OCI-LY1 (cell line): ENCODE data around the gene SERPINI1.

Experiments used
- EZH2 ChIP-seq: fragments of 200-600 bp; sonication (generic), shearing (Covaris generic); IDR thresholded peaks from 2 replicates; pipeline ENCODE4 v1.8.0; 2017; ENCODE audit warnings: borderline replicate concordance, mixed run types, mild to moderate bottlenecking, antibody characterized with exemption, low read length, moderate library complexity, mixed read lengths
- TF ChIP-seq, protein P1 (sequence below): fragments of 200-600 bp; sonication (generic), shearing (Covaris generic); IDR thresholded peaks from 2 replicates; pipeline ENCODE4 v1.5.1; 2017; ENCODE audit warnings: mild to moderate bottlenecking, antibody characterized with exemption, low read length, moderate library complexity, mixed read lengths

DNA sequence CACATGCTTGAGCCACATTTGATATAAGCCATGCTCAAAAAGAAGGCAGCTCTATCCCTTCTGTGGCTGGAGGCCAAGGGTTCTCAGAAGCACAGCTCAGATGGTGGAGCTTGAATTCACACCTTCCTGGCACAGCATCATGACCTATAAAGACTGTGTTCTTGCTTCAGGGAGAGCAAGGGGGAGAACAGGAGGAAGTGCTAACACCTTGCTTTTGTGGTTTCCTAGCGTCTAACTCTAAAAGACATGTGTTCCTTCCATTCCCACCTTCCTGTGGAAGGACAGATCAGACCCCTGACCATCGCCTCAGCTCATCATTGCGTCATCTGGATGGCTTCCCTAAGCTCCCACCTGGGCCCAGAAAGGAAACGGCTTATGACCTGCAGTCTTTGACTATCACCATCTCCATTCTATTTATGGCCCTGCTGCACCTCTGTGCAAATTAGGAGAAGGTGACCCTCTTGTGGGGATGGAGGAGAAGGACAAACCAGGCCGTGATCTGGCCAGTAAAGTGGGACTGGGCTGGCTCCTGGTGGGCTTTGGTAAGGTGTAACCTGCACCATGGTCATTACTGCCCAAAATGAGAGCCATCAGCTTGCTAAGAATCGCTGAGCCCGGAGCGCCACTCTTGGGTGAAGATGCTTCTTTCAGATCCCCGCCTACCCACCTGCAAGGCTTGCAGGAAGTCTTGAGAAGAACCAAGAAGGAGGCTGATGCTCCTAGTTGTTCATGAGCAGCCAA lies 128.5 kb downstream of the SERPINI1 start:
- TF ChIP-seq, protein P1, sequence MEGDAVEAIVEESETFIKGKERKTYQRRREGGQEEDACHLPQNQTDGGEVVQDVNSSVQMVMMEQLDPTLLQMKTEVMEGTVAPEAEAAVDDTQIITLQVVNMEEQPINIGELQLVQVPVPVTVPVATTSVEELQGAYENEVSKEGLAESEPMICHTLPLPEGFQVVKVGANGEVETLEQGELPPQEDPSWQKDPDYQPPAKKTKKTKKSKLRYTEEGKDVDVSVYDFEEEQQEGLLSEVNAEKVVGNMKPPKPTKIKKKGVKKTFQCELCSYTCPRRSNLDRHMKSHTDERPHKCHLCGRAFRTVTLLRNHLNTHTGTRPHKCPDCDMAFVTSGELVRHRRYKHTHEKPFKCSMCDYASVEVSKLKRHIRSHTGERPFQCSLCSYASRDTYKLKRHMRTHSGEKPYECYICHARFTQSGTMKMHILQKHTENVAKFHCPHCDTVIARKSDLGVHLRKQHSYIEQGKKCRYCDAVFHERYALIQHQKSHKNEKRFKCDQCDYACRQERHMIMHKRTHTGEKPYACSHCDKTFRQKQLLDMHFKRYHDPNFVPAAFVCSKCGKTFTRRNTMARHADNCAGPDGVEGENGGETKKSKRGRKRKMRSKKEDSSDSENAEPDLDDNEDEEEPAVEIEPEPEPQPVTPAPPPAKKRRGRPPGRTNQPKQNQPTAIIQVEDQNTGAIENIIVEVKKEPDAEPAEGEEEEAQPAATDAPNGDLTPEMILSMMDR, result peak; percentile 39; the same call in 1 of the 2 replicates
- no peak for TF ChIP-seq EZH2
